GM19238 (cell line): Measurements from ENCODE around the gene C11orf24.

Experiments used
- DNase-seq: peaks from one replicate; pipeline ENCODE4 v3.0.0; 2011; ENCODE audit warnings: low spot score; ENCODE audit not compliant: insufficient read length

C11orf24 gene

DNA sequence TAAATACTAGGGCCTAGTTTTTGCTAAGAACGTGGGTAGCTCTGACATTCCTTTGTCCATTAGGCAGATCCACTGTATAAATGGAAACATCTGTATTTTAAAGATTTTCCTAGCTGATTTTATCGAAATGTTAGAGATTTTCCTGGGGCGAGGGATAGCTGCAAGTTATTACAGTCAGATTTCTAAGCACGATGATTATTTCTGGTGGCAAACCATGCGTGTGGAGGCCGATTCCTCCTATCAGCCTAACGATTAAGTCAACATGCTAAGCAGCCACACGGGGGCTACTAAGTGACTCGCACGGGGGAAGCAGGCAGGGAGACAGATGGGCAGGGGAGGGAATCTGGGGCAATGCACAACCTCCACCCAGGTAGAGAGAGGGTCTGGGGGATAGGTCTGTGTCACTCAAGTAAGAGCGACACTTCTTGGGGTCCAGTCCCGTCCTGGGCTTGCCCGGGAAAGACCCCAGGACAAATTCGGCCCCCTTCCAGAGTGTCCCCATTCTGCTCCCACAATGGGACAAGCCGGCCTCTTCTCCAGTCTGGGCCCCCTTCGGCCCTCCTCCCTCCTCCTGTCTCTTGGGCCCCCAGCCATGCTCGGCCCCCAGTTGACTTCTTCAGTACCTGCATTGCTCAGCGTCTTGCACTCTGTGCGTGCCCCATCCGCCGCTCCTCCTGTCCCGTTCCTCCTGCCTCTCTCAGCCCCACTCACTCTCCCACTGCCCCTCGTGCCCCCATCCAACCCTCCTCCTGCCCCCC is 571 bp downstream of the C11orf24 start:
- DNase-seq = peak; percentile 70

DNA sequence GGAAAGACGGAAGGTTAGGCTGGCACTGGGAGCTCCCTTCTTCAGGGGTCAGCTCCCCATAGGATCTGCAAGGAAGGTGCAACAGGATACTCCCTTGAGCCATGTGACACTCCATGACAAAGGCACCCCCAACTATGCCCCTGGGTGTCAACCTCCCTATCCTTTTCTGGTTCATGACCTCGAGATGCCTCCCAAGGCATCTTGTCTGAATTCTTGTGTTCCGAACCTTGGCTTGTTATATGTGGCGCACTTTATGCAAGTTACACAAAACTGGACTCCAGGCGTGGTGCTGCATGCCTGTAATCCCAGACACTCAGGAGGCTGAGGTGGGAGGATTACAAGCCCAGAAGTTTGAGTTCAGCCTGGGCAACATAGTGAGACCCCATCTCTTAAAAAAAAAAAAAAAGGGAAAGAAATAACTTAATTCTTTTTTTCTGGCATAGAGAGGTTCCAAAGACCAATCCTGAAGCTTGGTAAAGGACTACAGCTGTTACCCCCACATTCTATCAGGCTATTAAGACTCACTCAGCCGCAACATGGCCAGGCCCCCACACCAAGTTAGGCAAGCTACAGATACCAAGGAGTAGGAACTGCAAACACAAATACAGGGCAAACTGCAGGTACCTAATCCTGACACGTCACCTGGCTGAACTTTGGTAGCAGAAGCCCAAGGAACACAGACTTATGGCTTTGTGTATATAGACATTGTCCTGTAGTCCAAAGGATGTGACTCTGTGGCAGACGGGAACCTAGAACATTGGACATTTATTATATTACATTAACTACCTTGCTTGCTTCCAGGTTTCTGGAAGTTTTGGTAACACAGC is 1.4 kb downstream of the C11orf24 start:
- no peak for DNase-seq

DNA sequence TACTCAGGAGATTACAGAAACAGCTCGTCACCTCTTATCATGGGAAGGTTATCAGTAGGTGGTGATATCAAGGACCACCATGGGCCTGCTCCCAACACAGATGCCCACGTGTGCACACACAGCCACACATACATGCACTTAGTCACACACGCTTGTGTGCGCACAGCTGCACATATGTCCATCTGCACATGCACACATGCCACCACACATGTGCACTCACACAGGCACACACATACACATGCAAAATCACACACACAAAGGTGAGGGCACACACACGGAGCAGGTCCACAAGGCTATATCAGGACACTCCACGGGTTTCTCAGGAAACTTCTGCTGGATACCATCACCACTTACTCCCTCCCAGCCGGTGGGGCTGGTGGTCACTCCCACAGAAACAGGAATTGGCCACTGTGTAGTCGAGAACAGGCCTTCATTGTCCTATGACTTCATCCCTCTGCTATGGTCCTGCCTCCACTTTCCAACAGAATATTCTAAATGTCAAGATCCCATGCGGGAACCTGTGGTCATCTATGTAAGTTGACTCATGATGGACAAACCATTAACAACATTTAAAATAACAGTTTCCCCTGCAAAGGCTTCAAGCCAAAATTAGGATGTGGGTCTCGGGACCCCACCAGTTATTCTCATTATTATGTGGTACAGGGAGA is 2.2 kb downstream of the C11orf24 start:
- DNase-seq = no peak

DNA sequence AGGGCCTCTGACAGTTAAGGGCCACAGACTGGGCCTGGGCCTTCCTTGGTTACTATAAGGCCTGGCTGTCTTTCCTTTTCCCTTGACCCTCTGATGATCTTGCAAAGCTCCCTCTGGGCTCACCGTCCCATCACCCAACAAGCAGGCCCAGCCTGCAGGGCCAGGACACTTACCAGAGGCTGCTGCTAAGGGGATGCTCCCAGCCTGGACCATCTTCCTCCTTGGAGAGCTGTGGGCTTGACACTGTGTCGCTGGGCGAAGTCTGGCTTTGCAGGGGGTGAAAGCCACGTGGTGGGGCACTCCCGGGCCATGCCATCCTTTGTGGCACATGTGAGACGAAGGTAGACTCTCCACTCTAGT is 3.9 kb downstream of the C11orf24 start:
- DNase-seq = no peak

DNA sequence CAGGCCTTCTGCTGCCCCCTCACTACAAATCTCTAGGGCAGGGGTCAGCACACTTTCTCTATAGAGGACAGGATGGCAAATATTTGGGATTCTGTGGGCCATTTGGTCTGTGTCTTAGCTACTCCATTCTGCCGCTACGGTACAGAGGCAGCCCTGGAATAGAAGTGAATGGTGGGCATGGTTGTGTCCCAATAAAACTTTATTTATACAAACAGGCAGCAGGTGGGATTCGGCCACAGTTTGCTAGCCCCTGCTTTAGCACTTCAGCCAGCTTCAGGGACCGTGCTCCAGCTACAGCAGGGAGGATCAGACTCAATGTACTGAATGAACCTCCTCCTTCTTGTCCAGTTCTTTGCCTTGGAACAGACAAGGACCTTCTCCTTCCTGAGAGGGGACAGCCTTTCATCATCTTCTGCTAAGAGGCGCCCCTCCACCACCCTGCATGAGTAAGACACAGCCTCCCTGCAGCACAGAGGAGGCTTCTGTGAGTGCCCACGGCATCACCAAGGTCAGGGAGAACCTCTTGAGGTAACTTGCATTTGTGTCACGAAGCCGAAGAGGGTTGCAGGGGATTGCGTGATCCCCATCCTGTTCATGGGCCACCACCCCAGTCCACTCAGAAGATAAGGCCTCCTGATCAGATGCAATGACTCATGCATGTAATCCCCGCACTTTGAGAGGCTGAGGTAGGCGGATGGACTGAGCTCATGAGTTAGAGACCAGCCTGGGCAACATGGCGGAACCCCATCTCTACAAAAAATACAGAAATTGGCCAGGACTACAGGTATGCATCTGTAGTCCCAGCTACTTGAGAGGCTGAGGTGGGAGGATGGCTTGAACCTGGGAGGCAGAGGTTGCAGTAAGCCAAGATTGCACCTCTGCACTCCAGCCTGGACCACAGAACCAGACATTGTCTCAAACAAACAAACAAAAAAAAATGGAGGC is 4.6 kb downstream of the C11orf24 start:
- DNase-seq = no peak

DNA sequence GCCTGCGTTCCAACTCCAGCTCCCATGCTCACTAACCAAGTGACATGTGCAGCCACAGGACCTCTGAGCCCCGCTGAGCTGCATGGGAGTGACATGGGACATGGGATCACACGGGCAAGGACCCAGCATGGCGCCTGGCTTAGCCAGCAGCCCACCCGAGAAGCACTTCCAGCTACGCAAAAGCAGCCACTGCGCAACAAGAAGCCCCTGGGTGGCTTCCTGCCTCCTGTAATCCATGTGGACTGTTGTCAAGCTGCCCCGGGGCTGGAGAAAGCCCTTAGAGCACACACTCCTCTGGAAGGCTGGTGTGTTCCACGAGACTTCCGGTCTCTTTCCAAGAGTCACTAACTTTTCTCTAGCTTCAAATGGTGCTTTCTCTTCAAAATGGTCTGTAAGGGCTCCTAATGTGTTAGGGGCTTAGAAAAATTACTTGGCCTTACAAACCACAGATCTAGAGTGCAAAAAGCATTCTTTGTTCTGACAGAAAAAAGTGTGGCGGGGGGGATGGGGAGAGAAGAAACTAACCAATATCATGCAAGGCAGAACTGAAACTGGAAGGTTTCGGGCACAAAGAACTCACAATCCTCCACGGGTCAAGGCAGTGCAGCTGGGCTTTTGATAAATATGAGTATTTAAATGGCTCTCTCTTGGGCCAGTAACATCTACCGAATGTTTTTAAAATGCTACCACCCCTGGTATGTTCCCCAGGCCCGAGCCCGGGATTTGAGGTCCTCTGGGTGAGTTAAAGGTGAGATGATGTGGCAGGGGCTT is 5.5 kb downstream of the C11orf24 start:
- peak; percentile 77 for DNase-seq

DNA sequence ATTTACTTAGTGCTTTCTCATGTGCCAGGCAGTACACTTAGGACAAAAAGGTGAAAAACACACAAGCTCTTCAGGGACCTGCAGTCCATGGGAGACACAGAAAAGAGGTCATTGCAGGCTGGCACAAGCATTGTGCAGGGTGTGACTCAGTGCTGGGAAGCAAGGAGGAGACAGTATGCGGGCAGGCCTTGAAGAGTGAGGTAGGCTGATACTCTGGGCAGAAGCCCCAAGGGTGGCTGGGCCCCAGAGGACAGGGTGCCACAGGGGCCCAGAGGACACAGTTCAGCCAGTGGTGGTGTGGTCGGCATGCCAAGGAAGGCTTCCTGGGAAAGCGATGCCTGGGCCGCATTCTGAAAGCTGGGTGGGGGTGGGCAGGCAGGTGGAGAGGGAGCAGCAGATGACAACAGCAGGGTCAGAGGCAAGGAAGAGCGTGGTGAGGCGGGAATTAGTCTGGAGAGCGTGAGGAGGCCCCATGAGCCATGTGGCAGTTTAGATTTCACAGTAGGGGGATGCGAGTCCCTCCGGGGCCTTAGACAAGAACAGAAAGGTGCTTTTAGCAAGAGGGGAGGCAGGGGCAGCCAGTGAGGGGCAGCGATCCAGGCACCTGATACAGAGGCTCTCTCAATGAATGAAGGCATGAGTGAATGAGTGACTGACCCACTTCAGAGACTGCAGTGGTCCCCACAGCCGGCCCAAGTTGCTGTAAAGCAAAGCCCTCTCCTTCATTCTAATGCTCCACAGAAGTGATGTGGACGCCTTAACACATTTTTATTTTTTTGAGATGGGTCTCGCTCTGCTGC is 6.8 kb downstream of the C11orf24 start:
- DNase-seq = no peak

DNA sequence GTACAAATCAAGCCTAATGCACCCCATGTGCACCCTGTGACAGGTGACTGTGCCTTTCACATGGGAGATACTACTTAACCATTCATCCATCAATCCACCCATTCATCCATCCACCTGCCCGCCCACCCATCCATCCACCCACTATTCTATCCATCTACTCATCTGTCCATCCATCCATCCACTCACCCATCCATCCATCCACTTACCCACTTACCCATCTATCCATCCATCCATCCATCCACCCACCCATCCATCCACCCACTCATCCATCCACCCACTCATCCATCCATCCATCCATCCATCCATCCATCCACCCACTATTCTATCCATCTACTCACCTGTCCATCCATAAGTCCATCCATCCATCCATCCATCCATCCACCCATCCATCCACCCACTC is 7.5 kb downstream of the C11orf24 start:
- no peak for DNase-seq

DNA sequence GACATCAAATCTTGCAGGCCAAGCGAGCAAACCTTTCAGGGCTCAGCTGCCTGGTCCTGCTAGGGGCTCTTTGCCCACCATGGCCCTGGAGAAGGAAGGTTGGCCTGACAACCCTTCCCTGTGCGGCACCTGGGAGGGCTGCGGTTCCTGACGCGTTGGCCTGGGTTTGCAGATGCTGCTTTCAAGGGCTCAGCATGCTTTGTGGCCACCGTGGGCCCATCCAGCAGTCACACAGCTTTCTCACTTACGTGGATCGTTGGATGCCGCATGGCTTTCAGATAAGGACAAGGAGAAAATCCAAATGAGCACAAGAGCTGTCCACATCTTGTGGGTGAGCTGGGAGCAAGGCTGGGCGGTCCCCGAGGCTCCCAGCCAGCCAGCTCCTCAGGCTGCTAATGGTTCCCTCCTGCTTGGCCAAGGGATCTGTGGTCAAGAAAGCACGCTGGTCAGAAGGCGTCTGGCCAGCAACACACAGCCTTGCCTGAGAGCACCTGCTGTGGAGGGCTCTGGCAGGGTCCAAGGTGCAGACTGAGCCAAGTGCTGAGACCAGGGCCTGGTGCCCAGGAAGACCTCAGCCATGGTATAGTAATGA is 8.2 kb downstream of the C11orf24 start:
- DNase-seq = no peak

DNA sequence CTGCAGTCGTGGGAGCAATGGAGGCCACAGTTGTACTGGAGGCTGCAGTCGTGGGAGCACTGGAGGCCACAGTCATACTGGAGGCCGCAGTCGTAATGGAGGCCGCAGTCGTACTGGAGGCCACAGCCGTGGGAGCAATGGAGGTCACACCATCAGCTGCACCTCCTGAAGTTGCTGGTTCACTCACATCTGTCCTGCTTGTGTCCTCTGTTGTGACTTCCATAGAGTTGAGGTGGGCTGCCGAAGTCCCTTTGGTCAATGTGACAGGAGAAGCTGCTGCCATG is 9.3 kb downstream of the C11orf24 start:
- DNase-seq = no peak

DNA sequence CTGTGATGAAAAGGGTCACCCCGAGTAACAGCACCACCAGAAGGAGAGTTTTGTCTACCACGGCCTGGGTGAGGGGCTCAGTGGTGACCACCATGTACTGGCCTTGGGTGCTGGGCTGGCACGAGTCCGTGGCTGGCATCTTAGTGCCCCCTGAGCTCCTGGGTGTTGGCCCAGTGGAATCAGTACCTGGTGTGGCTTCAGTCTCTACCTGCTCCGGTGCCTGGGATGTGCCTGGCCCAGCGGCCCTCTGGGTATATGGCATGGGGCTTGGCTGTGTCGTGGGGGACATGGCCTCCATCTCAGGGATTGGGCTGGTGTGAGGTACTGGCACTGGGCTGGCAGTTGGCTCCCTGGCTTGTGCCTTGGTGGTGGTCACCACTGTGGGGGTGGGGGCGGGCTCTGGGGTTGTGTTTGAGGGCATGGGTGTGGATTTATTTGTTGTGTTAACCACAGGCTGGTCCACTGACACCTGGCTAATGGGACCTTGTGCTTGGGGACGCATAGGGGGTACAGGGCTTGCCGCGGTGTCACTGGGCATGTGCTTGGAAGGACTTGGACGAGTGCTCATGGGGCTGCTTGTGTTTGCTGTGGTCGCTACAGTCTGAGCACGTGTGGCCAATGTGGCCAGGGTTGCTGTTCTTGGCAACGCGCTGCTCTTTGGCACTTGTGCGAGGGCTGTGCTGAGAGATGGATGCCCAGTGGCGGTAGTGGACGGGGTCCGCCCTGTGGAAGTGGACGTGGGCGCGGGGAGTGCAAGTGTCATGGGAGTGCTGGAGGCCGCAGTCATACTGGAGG is 9.8 kb downstream of the C11orf24 start:
- no peak for DNase-seq

DNA sequence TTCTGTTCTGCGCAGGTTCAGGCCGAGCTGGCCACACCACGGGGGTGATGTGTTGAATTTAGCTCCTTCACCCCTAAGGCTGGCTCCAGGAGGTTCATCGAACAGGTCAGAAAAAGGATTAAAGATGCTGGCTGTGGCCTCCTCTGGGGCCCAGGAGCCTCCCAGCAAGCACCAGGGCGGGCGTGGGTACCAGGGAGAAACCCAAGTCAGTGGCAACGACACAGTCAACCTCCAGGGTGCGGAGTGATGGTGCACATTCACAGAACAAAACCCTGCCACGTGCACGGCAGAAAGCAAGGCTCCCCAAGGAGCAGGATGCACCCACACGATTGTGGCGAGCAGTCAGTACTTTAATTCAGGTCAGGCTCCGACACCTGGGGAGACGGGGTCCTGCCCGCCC is 10.8 kb downstream of the C11orf24 start:
- no peak for DNase-seq

DNA sequence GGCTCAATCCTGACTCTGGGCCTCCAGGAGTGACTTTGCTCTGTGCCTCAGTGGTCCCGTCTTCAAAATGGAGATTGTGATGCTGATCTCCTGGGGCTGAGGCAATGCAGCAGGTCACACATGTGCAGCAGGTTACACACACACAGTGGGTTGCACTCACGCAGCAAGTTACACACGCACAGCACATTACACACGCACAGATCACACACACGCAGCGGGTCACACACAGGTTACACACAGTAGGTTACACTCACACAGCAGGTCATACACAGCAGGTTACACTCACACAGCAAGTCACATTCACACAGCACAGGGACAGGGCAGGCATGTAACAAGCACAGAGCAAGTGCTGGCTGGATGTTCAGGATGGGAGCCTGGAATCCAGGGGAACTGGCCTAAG is 11.3 kb downstream of the C11orf24 start:
- no peak for DNase-seq

DNA sequence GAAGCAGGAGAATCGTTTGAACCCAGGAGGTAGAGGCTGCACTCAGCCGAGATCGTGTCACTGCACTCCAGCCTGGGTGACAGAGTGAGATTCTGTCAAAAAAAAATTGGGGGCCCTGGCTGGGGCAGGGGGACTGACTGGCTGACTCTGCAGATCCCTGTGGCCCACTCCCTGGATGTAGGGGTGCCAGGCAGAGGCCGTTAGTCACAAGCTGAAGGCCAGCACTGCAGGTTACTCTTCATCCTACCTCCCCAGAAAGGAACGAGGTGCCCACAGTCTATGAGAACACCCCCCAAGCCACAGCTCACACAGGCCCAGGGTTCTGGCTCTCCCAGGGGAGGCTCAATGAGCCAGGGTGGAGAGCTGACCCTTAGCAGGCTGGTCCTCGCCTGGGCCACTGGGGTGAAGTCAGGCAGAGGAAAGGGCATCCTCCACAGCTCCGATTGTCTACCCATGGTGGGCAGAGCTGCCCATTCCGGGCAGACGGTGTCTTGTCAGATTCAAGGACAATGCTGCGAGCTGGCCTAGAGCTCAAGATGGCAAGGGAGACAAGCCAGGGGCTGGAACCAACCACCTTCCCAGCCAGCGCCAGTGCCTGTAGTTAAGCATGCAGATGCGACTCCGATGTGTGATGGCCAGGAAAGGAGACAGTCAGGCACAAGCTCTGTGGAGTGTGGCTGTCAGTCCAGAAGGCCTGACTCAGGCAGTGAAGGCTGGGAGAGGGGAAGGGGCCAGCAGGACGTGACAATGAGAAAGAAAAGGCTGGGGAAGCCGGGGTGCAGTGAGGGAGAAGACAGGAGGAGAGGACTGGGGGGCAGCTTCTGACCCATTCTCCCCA is 12.4 kb downstream of the C11orf24 start:
- DNase-seq = no peak

DNA sequence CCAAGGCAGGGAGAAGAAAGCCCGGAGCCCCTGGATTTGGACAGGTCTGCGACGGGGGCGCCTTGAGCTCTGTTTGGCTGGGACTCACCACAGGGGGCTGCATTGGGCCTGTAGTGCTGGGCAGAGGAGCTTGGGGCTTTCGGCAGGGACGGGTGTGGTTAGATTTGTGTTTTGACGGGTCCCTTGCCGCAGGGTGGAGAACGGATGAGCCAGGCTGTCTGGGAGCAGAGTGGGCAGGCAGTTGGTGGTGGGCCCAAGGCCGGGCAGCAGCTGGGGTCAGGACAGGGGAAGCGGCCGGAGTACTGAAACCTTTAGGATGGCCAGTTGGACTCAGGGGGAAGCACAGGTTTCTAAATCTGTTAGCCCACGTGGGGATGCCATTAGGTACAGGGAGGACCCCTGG is 13.4 kb downstream of the C11orf24 start:
- DNase-seq = no peak

DNA sequence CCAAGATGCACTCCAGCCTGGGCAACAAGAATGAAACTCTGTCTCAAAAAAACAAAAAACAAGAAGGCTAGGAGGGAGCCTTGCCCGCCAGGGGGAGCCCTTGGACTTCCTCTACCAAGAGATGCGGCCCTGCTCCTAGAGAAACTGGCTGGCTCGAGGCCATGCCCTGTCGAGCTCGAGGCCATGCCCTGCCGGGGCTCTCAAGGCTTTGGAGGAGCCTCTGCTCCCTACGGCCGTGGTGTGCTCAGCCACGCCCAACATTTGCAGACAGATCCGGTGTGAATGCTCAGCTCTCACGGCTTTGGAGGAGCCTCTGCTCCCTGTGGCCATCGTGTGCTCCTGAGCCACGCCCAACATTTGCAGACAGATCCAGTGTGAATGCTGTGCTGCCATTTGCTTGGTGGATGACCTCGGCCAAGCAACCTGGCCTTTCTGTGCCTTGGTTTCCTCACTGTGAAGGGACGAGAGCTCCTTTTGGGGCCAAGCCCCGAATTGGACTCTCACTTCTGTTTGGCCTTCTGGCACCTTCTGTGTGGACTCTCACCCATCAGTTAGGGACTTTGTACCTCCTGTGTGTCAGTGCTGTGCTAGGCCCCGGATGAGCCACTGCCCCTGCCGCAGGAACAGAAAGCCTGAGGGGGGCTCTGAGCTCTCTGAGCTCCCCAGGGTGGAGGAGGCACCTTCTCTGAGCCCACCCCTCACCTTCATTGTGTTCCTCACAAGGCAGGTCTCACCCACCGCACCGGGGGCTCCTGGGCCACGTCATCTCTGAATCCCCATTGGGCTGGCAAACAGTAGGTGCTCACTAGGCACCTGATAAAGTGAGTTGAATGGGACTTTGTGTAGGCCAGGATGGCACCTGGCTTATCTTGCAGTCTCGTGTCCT is 14.1 kb downstream of the C11orf24 start:
- peak; percentile 80 for DNase-seq

DNA sequence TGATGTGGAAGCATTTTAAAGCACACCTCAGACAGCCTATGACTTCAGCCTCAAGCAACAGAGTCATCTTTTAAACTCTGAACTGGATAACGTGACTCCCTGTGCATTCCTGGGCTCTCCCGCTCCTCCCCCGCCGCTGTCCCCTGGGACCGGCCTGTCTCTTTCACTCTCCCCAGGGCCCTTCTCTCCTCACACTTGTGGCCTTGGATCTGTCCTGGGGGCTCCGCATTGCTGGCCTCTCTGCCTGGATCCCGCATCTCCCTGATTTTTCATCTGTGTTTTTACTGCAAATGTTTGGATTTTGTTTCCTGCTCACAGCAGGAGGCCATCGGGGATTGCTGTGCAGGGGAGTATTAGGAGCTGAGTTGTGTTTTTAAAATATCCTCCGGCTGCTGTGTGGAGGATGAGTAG is 15.4 kb downstream of the C11orf24 start:
- no peak for DNase-seq
